CMK (cell line): ENCODE results near the gene CDC42BPA.

Source experiments
- DNase-seq: peaks from one replicate; pipeline ENCODE4 v3.0.0-alpha.2; 2010; ENCODE audit warnings: low read depth

Gene CDC42BPA

GRCh38 chr1:226990133-226990716 is 328.1 kb downstream of the CDC42BPA start:
- no peak for DNase-seq

GRCh38 chr1:226989085-226989920 is 329.0 kb downstream of the CDC42BPA start:
- no peak for DNase-seq

GRCh38 chr1:226988334-226988666 is 330.0 kb downstream of the CDC42BPA start:
- DNase-seq = no peak

- no peak for DNase-seq
Observed at GRCh38 chr1:226987623-226988333, 330.5 kb downstream of the CDC42BPA start.

- DNase-seq = no peak
Observed at GRCh38 chr1:226987179-226987536, 331.1 kb downstream of the CDC42BPA start.

- no peak for DNase-seq
Observed at GRCh38 chr1:226986496-226987178, 331.7 kb downstream of the CDC42BPA start.

GRCh38 chr1:226985839-226986463 is 332.3 kb downstream of the CDC42BPA start:
- no peak for DNase-seq

GRCh38 chr1:226985239-226985838 is 333.0 kb downstream of the CDC42BPA start:
- no peak for DNase-seq

- DNase-seq = no peak
Observed at GRCh38 chr1:226984521-226985238, 333.6 kb downstream of the CDC42BPA start.

- DNase-seq = no peak
Observed at GRCh38 chr1:226983992-226984364, 334.3 kb downstream of the CDC42BPA start.

- no peak for DNase-seq
Observed at GRCh38 chr1:226983247-226983991, 334.9 kb downstream of the CDC42BPA start.

- DNase-seq = no peak
Observed at GRCh38 chr1:226982451-226983177, 335.7 kb downstream of the CDC42BPA start.

GRCh38 chr1:226981838-226982237 is 336.5 kb downstream of the CDC42BPA start:
- DNase-seq = no peak

- DNase-seq = no peak
Observed at GRCh38 chr1:226981386-226981817, 336.9 kb downstream of the CDC42BPA start.

- DNase-seq = no peak
Observed at GRCh38 chr1:226980565-226981385, 337.5 kb downstream of the CDC42BPA start.

- no peak for DNase-seq
Observed at GRCh38 chr1:226980122-226980560, 338.2 kb downstream of the CDC42BPA start.

- no peak for DNase-seq
Observed at GRCh38 chr1:226979517-226980121, 338.7 kb downstream of the CDC42BPA start.

GRCh38 chr1:226979115-226979516 is 339.2 kb downstream of the CDC42BPA start:
- no peak for DNase-seq
